ENCODE data around the gene ITGA6.

GRCh38 chr2:172437419-172438341 lies 10.3 kb downstream of the ITGA6 start:
- no peak for TF ChIP-seq POLR2A (IDR thresholded peaks at IDR 0.05; ENCODE audit: low read length)
- no peak for TF ChIP-seq GATA1 (IDR thresholded peaks at IDR 0.05; ENCODE audit: low read depth, low read length)

All from erythroblast (primary cell).